Adrenal gland (tissue), 12 donors: ENCODE measurements around the gene STARD9. TPM values are rescaled to one million over a fixed set of nuclear protein-coding genes. Genes with fewer than 3 reads are reported as not detected.

ENCODE experiments used
- DNase-seq, 7 donors: peaks; one replicate each; pipeline ENCODE4 v3.0.0-alpha.2; 2019 to 2020
- H3K27ac ChIP-seq, 5 donors: fragments of 200-600 bp; sonication (generic) in 4 of 5; 1 replicate in 3 of 5; 2 replicates in 2 of 5; pipeline versions ENCODE4 v1.5.1 to v1.8.0; 2016 to 2020; ENCODE audit warnings: mild to moderate bottlenecking in 1 of 5
- H3K27me3 ChIP-seq: fragments of 200-600 bp; 2 replicates; pipeline ENCODE4 v1.8.0; 2021
- H3K36me3 ChIP-seq, 2 donors: fragments of 200-600 bp; replicated peaks in 1 of 2; 1 replicate in 1 of 2; 2 replicates in 1 of 2; pipeline versions ENCODE4 v1.5.1 to v1.8.0; 2018 to 2022
- H3K4me1 ChIP-seq, 2 donors: fragments of 200-600 bp; replicated peaks in 1 of 2; 1 replicate in 1 of 2; 2 replicates in 1 of 2; pipeline versions ENCODE4 v1.5.1 to v1.8.0; 2018 to 2021
- H3K4me3 ChIP-seq, 4 donors: fragments of 200-600 bp; sonication (generic) in 3 of 4; one replicate each; pipeline ENCODE4 v1.5.1; 2016 to 2018
- H3K9me3 ChIP-seq, 3 donors: fragments of 200-600 bp; sonication (generic) in 1 of 3; replicated peaks in 1 of 3; 1 replicate in 2 of 3; 2 replicates in 1 of 3; pipeline versions ENCODE4 v1.5.1 to v1.8.0; 2016 to 2021
- CTCF ChIP-seq, 6 experiments: fragments of 450-650 bp in 4 of 6; fragments of 200-600 bp in 2 of 6; sonication (generic) in 1 of 6; IDR thresholded peaks; 1 replicate in 5 of 6; 2 replicates in 1 of 6; pipeline versions ENCODE4 v1.5.1 to v1.8.0; 2016 to 2021; ENCODE audit warnings: antibody characterized with exemption in 6 of 6, mild to moderate bottlenecking in 2 of 6, moderate library complexity in 1 of 6
- POLR2A ChIP-seq, 2 donors: fragments of 450-650 bp; IDR thresholded peaks; one replicate each; pipeline ENCODE4 v1.6.1; 2017; ENCODE audit warnings: antibody characterized with exemption in 2 of 2, mild to moderate bottlenecking in 2 of 2, moderate library complexity in 1 of 2
- WGBS, 4 donors: extraction: QIAGEN DNeasy Blood & Tissue Kit in 2 of 4; methylation state at CpG; one replicate each; pipeline versions ENCODE4 v1.1.5 to v1.1.7; 2013 to 2017; 5-methylcytosine and 5-hydroxymethylcytosine counted together
- intact Hi-C, 2 donors: fragments of 100-400 bp; cut with DNase I; formaldehyde crosslinking; loops; one replicate each; pipeline versions ENCODE4 v1.14.1 to v1.15.0; 2022 to 2023
- polyA plus RNA-seq, 3 donors: library from polyadenylated mRNA; stranded (reverse); fragments of 200-250 nt in 2 of 3; fragments of 350-450 nt in 1 of 3; fragmentation: Illumina TruSeq in 1 of 3; extraction: RNeasy Lipid Tissue Mini Kit (QIAGEN cat#74804) in 1 of 3; gene quantifications; one replicate each; pipeline ENCODE4 v1.2.3, GENCODE V29; 2013 to 2014
- total RNA-seq, 9 donors: library from RNA; depleted of rRNA in 4 of 9; stranded (reverse); fragments of >200 nt in 4 of 9; fragments of 120-200 nt in 1 of 9; fragmentation: NEBNext Ultra II Directional in 1 of 9; extraction: Animal tissue kit (Norgen Biotek cat#: 25700) in 1 of 9; gene quantifications; one replicate each; pipeline versions ENCODE4 v1.1.0 to v1.2.4, GENCODE V29; 2013 to 2023
- donor health status: healthy with polysubstance abuse.
- donor health status: Bipolar disorder and iron deficiency.
- donor health status: DM: yes; HTN: yes; CAD: no.
- donor health status: DM: no; HTN: no; CAD: no.
- donor health status: DM: no; HTN: no; CAD: no.
- donor health status: DM: yes; HTN: yes; CAD: no.

The STARD9 gene
- total and polyA plus RNA-seq, 12 donors, result 0.71 to 8.7 (median 3.5) TPM

- Histone ChIP-seq H3K4me1 (no peaks in the 10 kb centered on the region), H3K9me3 (no peaks in the 10 kb centered on the region), H3K27me3 (no peaks in the 10 kb centered on the region), H3K27ac (no peak overlapping the region), H3K4me3 (no peak overlapping the region), H3K36me3 (peaks cover 0 to 13% of the 10 kb centered on the region in 2 donors)
- 97 to 100% (median 100%) methylated on average over 1 to 2 of the region's 2 CpGs; no CpG with 5 or more reads in 1 of the 4 donors for WGBS, 4 donors
- no peak for TF ChIP-seq CTCF (IDR thresholded peaks at IDR 0.05)
- no peak for TF ChIP-seq POLR2A (IDR thresholded peaks at IDR 0.05)
- DNase-seq, result peak in 1 of 7 donors; percentile 5
- intact Hi-C loops, result no loop called here
Measured at GRCh38 chr15:42716626-42717025, 141.2 kb downstream of the STARD9 start.

GRCh38 chr15:42719043-42719442, 143.6 kb downstream of the STARD9 start:
- Histone ChIP-seq H3K36me3 (peaks cover 0 to 28% of the 10 kb centered on the region in 2 donors), H3K27me3 (no peaks in the 10 kb centered on the region), H3K9me3 (no peaks in the 10 kb centered on the region), H3K4me3 (no peak overlapping the region), H3K27ac (no peak overlapping the region), H3K4me1 (no peaks in the 10 kb centered on the region)
- TF ChIP-seq CTCF (IDR thresholded peaks at IDR 0.05) (no peak), POLR2A (IDR thresholded peaks at IDR 0.05) (no peak)
- intact Hi-C loops, result no loop called here
- WGBS, 4 donors, result 60 to 80% (median 70%) methylated on average over 5 to 6 of the region's 6 CpGs
- DNase-seq, result no peak

- intact Hi-C loops, result no loop called here
- Histone ChIP-seq H3K36me3 (peaks cover 0 to 38% of the 10 kb centered on the region in 2 donors), H3K27me3 (no peaks in the 10 kb centered on the region), H3K27ac (no peak overlapping the region), H3K9me3 (no peaks in the 10 kb centered on the region), H3K4me3 (no peak overlapping the region), H3K4me1 (no peaks in the 10 kb centered on the region)
- no peak for DNase-seq
- no peak for TF ChIP-seq POLR2A (IDR thresholded peaks at IDR 0.05)
- no peak for TF ChIP-seq CTCF (IDR thresholded peaks at IDR 0.05)
- WGBS, 4 donors, result 91 to 96% (median 92%) methylated on average over 3 of the region's 3 CpGs
Measured at GRCh38 chr15:42720071-42720470, 144.7 kb downstream of the STARD9 start.

- Histone ChIP-seq H3K4me1 (no peaks in the 10 kb centered on the region), H3K27ac (no peak overlapping the region), H3K4me3 (no peak overlapping the region), H3K9me3 (no peaks in the 10 kb centered on the region), H3K27me3 (no peaks in the 10 kb centered on the region), H3K36me3 (peaks cover 0 to 48% of the 10 kb centered on the region in 2 donors)
- TF ChIP-seq POLR2A (IDR thresholded peaks at IDR 0.05) (no peak), CTCF (IDR thresholded peaks at IDR 0.05) (no peak)
- no peak for DNase-seq
- 80 to 92% (median 87%) methylated on average over 2 to 6 of the region's 6 CpGs for WGBS, 4 donors
- intact Hi-C loops, result no loop called here
Measured at GRCh38 chr15:42721016-42721415, 145.6 kb downstream of the STARD9 start.
